Testis (tissue), 2 donors: ENCODE data around the gene MT1M.

Experiments used
- CTCF ChIP-seq, 3 experiments: fragments of 450-650 bp in 2 of 3; fragments of 200-600 bp in 1 of 3; sonication (generic) in 1 of 3; IDR thresholded peaks; one replicate each; pipeline ENCODE4 v1.5.1; 2016 to 2019; ENCODE audit warnings: antibody characterized with exemption in 3 of 3, mild to moderate bottlenecking in 2 of 3, moderate library complexity in 1 of 3
- POLR2A ChIP-seq: fragments of 450-650 bp; IDR thresholded peaks from one replicate; pipeline ENCODE4 v1.6.1; 2017; ENCODE audit warnings: antibody characterized with exemption, mild to moderate bottlenecking, moderate library complexity

- TF ChIP-seq CTCF (IDR thresholded peaks at IDR 0.05): no peak
- no peak for TF ChIP-seq POLR2A
Observed at GRCh38 chr16:56675685-56676210, 43.3 kb downstream of the MT1M start.
